CD4-positive, alpha-beta T cell treated with Interleukin-21 for 1 hour (primary cell): Measurements from ENCODE around the gene IZUMO4.
A peak's percentile ranks its signal among the peaks of the same experiment; 100 is the strongest.

Experiments
- DNase-seq: peaks from one replicate; pipeline ENCODE4 v3.0.0-alpha.2; 2020

IZUMO4 gene, protein sequence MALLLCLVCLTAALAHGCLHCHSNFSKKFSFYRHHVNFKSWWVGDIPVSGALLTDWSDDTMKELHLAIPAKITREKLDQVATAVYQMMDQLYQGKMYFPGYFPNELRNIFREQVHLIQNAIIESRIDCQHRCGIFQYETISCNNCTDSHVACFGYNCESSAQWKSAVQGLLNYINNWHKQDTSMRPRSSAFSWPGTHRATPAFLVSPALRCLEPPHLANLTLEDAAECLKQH

DNA sequence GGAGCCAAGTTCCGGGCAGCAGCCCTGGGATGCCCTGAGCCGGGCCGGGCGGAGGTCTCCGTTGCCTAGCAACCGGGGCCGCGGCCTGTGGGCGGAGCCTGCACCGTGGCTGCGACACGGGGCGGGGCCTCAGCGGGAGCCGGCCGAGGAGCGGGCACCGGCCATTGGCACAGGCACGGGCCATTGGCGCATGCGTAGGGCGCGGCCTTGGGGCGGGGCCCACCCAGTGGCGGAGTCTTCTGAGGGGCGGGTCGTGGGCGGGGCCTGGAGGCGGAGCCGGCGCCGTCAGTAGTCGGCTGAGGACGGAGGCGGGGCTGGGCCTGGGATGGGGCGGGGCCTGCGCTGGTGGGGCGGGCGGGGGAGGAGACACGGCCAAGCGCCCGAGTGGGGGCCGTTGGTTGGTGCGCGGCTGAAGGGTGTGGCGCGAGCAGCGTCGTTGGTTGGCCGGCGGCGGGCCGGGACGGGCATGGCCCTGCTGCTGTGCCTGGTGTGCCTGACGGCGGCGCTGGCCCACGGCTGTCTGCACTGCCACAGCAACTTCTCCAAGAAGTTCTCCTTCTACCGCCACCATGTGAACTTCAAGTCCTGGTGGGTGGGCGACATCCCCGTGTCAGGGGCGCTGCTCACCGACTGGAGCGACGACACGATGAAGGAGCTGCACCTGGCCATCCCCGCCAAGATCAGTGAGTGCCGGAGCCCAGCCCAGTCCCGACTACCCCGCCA, at the start of gene IZUMO4:
Gene IZUMO4 (plus strand): TSS at position 436 of the 723 bp plus-strand sequence. CDS start 31 bp downstream, at position 467.
- peak; percentile 99 for DNase-seq

DNA sequence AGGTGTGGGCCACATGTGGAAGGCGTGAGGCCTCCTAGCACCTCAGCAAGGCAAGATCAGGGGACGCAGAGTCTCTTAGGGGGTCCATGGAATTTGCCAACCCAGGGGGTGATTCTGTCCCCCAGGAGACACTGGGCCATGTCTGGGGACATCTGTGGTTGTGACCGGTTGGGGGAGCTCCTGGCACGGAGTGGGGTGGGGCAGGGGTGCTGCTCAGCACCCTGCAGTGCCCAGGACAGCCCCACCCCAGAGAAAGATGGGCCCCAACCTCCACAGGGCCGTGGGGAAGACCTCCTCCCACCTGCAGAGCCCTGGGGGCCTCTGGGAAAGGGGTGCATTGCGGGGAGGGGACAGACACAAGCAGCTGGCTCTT, 49.7 kb upstream of the IZUMO4 start:
- DNase-seq: no peak

DNA sequence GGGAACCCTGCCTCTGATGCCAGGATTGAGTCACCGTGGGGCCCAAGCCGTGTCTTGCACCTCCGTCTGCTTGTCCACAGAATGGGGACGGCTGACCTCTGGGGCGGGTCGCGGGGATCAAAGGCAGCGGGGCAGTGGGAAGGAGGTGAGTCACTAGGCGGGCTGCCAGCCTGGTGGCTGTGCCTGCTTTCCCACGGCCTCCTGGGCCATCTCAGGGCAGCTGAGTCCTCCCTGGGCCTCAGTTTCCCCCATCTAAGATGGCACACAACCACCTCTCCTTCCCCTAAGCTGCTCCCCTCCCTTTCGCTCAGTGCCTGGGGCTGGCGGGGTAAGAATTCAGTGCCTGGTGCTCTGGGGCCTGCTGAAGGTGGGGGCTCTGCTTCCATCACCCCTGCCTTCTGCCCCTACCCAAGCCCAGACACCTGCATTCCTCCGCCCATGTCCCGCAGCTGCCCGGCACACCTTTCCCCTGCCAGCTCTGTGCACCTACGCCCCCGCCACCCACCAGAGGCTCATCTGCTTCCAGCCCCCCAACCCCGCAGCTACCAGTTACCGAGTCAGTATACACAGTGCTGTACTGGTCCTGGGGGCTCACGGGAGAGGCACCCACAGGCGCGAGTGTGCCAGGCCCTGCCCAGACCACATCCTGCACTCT, 49.1 kb upstream of the IZUMO4 start:
- DNase-seq: no peak

DNA sequence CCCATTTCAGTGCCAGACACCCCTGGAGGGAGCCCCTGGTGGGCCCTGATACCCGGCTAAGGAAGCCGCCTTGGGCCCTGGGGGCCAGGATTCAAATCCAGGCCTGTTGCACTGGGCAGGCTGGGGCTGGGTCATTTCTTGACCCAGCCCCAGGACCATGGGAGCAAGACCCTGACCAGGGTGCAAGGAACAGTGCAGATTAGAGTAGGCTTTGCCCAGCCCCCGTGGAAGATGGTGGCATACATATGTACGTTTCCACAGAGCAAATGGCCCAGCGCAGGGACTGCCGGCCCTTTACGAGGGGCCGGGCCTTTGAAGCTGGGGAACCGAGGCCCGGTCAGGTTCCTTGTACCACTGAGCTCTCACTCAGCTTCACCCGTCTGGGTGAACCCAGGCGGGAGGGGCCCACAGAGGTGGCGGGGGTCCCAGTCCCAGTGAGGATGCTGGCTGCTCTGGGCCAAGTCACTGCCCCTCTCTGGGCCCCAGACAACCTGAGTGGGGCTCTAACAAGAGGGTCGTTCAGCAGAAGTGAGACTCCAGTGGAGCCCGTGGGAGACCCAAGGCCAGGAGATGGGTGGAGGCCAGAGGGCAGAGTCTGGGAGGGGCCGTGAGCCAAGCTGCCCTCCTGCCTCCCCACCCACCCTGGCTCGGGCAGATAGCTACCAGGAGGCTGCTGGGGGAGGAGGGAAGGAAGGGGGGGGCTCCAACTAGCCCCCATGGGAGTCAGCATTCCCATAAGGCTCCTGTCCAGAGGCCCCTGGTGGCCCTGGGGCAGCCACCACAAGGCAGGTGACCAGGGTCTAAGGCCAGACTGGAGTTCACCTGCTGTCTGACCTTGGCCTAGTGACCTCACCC, 48.4 kb upstream of the IZUMO4 start:
- no peak for DNase-seq

DNA sequence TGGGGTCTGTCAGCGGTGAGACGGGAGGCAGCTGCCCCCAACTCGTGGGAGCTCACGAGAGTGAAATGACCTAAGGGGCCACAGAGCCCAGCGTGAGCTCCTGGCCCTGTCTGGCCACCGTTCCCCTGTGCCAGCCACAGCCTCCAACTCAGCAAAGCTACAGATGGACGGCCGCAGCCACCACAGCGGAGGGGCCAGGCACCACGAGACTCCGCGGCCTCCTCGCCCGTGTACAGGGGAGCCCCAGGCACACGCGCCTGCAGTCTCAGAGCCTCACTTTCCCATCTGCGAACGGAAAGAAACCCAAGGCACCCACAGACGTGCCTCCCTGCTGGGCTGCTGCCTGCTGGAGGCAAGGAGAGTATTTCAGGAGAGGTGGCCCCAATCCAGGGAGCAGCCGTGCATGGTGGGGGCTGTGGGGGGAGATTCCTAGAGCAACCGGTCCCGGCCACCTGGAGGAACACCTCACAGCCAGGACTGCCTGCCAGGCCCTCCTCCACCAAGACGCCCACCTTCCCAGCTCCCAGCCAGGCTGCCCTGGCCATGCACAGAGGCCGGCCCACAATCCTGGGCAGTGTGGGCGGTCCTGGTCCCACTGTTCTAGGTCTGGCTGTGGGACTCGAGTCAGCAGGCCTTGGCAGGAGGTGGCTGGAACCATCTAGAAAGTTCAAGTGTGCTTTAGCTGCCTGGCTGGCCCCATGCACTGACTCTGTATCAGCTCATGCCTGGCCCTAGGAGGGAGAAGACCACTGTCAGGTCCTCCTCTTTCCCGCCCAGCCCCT, 47.6 kb upstream of the IZUMO4 start:
- no peak for DNase-seq

DNA sequence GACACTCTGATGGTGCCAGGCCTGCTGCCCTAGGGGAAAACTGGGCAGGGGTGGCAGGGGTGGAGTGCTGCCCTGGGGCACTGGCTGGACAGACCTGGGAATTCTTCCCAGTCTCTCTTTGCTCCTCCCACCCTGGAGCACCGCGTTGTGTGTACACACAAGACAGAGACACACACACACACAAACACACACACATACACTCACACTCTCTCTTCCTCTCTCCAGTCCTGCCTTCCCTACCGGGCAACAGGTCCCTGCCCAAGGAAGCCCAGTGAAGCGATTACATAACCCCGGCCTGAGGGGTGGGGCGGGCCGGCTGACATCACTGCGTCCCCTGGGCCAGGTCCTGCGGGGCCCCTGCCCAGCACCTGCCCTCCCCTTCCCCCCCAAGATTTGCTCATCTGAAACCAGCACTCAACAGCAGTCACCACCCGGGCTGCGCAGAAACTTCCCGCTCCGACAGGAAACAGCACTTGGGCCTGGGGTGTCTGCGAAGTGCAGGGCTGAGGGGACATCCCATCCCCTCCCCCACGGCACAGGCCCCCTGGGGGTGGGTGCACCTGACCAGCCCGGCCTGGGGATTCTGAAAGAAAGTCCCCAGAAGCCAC, 46.9 kb upstream of the IZUMO4 start:
- peak; percentile 74 for DNase-seq

DNA sequence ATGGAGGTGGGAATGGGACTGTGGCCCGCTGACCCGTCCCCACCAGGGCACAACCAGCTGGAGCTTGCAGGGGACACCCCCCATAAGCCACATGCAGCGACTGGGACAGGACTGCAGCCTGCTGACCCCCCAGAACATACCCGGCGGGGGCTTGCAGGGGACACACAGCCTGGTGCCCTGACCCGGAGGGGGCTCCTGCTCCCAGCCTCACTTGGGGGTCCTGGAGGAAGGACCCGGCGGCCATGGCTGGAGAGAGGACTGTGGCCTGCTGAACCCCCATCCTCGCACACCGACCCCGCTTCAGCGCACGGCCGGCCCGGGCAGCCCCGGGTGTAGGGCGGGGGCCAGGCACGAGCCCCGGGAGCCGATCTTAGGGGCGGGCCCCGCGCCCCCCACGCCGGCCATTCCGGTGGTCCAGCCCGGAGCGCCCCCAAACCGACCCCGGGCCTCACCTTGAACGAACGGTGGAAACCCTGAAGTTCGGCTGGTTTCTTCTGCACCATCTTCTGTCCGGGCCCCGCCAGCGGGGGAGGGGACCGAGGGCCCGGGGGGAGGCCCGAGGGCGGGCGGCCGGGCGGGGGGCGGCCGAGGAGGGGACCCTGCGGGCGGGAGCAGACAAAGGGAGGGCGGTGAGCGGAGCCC, 46.2 kb upstream of the IZUMO4 start:
- DNase-seq: no peak

DNA sequence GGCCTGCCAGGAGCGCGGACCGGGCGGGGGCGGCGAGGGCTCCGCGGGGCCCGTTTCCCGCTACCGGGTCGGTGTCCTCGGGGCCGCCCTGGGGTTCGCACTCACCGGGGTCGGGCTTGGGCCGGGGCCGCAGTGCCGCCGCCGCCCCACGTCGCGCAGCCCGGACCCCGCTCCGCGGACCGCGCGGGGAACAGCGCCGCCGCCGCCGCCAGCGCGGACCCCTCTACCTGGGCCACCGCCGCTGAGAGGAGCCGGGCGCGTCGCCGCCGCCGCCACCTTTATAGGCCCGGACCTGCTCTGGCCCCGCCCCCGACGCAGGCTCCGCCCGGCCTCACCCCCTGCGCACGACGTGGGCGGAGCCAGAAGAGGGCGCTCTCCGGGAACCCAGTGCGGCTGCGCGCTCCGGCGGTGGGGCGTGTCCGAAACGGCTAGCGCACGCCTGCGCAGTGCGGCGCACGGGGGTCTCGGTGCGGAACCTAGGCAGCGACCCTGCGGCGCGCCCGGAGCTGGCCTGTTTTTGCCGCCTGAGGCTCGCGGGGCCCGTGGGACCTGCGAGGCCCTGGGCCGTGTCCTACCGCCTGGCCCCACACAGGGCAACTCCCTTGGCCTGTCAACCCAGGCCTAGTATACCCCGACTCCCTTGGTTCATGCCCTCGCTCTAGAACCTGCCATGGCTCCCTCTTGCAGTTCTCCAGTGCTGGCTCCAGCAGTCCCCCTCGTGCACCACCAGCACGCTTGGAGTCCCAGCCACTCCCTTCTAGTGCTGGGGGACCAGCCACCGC, 45.5 kb upstream of the IZUMO4 start, which contains the start of gene MKNK2:
Gene MKNK2 (minus strand): TSS at position 254 of the 782 bp plus-strand sequence. CDS start 393 bp downstream, outside the sequence.
- DNase-seq: peak; percentile 92

DNA sequence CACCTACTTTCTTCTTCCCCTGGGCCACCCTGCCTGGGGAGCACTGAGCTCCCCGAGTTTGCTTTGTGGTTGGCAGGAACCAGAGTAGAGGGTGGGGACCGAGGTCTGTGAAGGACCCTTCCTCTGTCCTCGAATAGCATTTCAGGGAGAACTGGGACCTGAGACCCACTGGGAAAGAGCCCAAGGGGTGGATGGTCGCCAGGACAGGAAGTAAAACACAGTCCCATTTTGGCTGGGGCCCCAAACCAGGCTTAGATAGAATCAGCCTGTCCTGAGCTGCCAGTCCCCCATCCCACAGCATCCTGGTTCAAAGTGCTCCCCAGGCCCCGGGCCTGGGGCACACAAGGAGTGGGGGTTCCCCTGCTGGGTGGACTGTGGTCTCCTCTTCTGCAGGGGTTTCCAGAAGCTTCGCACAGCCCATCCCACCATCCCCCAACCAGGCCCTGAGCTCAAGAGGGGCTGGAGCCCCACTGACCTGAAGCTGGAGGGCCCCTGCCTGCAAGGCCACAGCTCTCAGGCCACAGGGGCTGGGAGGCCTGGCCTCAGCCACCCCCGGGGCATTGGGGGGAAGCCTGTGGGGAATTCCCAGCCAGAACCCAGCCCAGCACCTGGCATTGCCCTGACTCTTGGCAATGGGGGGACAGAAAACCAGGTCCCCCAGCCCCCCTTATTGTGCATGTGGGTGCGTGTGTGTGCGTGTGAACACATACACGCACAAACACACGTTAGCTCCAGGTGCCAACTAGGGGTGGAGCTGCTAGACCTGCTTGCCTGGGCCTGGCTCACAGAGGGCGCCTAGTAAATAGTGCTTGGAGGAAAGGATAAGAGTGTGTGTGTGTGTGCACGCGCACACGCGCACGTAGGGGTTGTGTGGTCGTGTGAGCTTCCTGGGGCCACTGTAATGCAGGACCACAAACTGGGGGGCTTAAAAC, 44.7 kb upstream of the IZUMO4 start:
- peak; percentile 79 for DNase-seq

DNA sequence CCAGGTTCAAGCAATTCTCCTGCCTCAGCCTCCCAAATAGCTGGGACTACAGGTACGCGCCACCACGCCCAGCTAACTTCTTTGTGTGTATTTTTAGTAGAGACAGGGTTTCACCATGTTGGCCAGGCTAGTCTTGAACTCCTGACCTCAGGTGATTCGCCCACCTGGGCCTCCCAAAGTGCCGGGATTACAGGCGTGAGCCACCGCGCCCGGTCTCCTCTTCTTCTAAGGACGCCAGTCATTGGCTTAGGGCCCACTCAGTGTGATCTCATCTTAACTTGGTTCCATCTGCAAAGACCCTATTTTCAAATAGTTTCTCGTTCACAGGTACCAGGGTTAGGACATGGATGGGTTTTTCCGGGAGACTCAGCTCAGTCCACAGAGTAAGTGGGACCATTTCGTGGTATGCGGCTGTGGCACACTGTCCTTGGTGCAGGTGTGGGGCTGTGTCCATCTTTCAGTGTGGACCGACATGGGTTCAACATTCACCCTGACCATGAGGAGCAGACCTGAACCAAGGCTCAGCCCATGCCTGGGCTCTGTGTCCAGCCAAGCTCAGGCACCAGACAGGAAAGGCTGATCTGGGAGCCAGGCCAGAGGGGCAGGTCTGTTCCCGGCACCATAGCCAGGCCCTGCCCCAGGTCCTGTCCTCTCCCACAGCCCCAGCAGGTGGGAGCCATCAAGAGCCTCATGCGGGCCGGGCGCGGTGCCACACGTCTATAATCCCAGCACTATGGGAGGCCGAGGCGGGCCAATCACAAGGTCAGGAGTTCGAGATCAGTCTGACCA, 42.9 kb upstream of the IZUMO4 start:
- no peak for DNase-seq

DNA sequence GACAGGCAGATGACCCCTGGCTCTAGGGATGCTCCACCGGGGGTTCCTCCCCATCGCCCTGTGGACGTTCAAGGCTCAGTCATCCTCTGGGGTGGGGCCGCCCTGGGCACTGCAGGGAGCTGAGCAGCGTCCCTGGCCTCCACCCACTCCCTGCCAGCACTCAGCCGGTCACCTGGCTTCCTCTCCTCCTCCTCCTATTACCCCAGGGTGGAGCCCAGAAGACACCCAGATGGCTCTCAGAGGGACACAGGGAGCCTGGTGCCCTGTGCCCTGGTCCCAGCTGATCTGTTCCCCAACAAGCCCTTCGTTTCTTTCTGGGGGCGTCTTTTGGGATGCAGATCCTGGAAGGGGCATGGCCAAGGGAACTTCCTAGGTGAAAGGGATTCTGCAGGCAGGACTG, 42.0 kb upstream of the IZUMO4 start:
- DNase-seq: no peak

DNA sequence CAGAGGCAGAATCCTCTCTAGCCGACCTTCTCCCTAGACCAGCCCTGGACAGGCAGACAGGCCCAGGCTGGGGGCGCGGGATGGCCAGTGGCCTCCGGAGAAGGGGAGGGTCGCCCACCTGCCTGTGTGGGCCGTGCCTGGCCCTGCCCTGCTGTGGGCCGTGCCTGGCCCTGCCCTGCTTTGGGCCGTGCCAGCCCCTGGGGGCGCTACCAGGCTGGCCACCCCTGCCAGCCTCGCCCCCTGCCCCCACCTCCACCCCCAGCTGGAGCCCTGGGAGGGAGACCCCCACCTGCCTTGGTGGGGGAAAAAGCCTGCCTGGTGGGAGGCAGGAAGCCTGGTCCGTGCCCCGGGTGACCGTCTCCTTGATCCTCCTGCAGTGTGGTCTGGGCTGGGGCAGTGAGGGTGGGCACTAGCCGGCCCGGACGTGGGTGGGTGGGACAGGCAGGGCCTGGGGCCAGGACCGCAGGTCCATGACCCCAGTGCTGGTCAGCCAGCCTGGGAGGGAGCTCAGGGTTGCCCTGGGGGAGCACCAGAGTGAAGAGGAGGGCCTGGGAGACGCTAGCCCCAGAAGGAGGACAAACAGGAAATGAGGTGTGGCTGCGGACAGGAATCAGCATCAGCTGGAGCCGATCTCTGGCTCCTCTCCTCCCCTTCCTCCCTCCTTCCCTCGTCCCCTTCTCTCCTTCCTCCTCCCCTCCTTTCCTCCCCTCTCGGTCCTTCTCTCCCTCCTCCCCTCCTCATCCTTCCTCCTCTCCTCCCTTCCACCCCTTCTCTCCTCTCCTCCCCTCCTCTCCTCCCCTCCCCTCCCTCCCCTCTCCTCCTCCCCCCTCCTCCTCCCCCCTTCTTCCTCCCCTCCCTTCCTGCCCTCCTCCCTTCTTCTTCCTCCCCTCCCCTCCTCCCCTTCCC, 40.5 kb upstream of the IZUMO4 start:
- DNase-seq: peak; percentile 55

DNA sequence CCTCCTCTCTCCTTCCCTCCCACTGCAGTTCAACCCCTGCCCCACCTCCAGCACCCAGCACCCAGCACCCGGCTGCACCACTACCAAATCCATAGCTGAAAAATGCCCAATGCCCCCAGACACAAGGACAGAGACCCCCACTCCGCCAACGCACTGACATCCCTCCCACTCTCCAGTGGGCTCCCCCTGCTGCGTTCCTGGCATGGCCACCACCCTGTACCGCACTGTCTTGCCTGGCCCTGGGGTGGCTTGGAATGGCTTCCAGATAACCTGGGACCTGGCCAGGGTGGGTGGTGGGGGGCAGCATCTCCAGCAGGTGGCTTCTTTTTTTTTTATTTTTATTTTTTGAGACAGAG, 39.9 kb upstream of the IZUMO4 start:
- DNase-seq: no peak

DNA sequence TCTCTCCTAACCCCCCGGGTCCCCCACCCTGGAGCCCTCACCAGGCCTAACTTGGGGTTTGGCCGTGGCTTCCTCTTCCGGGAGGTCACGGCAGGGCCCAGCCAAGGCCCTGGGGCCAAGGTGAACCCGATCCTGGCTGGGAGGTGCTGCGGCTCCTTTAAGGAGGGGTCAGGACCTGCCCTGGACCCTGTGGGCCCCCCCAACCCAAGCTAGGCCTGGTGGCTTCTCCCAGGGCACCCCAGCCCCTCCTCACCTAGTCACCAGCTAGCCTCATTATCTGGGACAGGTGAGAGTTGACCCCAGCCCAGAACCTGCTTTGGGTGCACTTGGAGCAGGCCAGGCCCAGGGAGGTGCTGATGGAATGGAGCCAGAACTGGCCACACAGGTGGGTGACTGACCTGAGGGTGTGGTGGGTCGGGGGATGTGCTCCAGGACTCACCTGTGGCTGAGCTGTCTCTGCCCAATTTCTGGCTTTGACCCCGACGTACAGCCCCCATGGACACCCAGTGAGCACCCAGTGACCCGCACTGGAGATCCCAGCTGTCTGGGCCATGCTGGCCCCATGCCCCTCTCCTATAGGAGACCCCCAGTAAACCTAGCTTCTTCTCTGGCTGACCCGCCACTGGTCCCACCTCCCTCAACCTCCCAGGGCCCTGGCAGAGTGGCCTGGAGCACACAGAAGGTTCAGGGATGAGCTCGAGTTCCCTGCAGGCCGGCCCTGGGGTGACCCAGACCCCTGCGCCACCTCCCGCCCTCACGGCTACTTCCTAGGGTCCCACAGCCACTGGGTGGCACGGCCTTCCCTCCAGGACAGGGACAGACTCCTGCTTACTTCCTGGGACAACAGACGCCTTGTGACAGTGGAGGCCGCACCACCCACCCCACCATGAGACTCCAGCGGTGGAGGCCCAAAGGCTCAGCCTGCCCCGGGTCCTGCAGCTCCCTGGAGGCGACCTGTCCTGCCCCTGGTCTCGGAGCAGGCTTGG, 38.9 kb upstream of the IZUMO4 start:
- DNase-seq: no peak

DNA sequence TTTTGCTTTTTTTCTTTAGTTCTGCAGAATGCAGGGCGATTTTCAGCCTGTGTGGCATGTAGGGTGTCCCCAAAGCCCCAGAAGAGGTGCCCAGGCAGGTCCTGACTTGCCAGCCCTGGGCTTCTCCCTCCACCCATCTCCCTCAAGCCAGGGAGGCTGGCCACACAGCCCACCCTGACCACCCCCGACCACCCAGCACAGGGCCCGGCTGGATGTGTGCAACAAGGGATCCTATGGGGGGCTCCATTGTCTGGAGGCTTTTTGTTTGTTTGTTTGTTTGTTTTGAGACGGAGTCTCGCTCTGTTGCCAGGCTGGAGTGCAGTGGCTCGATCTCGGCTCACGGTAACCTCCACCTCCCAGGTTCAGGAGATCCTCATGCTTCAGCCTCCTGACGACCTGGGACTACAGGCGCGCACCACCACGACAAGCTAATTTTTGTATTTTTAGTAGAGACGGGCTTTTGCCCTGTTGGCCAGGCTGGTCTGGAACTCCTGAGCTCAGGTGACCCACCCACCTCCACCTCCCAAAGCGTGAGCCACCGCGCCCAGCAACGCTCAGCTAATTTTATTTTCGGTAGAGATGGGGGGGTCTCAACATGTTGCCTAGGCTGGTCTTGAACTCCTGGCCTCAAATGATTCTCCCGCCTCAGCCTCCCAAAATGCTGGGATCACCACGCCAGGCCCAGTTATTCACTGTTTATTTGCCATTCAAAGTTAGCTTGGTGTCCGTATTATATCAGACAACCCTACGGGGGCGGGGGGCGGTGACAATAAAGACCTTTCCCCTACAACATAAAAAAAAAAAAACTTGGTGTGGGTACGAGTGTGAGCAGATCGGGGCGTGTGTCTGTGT, 37.9 kb upstream of the IZUMO4 start:
- DNase-seq: no peak
